Activated naive CD4-positive, alpha-beta T cell treated with anti-CD3 and anti-CD28 coated beads, Interleukin-2, amount 10 ng/mL, durations not matched to agents 7 days and 5 days (primary cell): ENCODE measurements around the gene PHF2.

Experiments used
- CTCF ChIA-PET: fragments of 350-600 bp; sonication (Branson Sonifier 250); formaldehyde crosslinking; loops from one replicate; lab custom pipeline; 2021; ENCODE audit warnings: antibody characterized with exemption; lab: Charles Lee
- DNase-seq: peaks from one replicate; pipeline ENCODE4 v3.0.0-alpha.2; 2020
- H3K27ac Mint-ChIP-seq: one replicate; pipeline ENCODE4 v1.8.0; 2021; ENCODE audit warnings: mild to moderate bottlenecking, moderate library complexity, mixed read lengths
- H3K27me3 Mint-ChIP-seq: one replicate; pipeline ENCODE4 v1.8.0; 2021; ENCODE audit warnings: mild to moderate bottlenecking, mixed read lengths
- H3K36me3 Mint-ChIP-seq: one replicate; pipeline ENCODE4 v1.8.0; 2021; ENCODE audit warnings: mixed read lengths
- H3K4me1 Mint-ChIP-seq: one replicate; pipeline ENCODE4 v1.8.0; 2021; ENCODE audit warnings: mixed read lengths
- H3K4me3 Mint-ChIP-seq: one replicate; pipeline ENCODE4 v1.8.0; 2021; ENCODE audit warnings: mild to moderate bottlenecking, moderate library complexity, mixed read lengths
- H3K9me3 Mint-ChIP-seq: one replicate; pipeline ENCODE4 v1.8.0; 2021; ENCODE audit warnings: mixed read lengths

PHF2 gene

GRCh38 chr9:93574091-93574899 lies 2.1 kb upstream of the PHF2 start:
- CTCF ChIA-PET: interaction anchor here (1.4 kb wide), 1 partner anchor 8 kb away, joined by 3 read pairs; no protein-coding TSS in a partner anchor
- Mint-ChIP-seq H3K27ac (peak overlapping the region; percentile 14), H3K4me3 (peak overlapping the region; percentile 87), H3K27me3 (peaks cover 10% of the 10 kb centered on the region), H3K4me1 (peaks cover 33% of the 10 kb centered on the region), H3K36me3 (peaks cover 14% of the 10 kb centered on the region), H3K9me3 (peaks cover 11% of the 10 kb centered on the region)
- no peak for DNase-seq

- H3K36me3 Mint-ChIP-seq: peaks cover 16% of the 10 kb centered on the region
- peaks cover 10% of the 10 kb centered on the region for H3K27me3 Mint-ChIP-seq
- CTCF ChIA-PET: interaction anchor here (0.7 to 1.4 kb wide), 2 partner anchors 9 kb away, joined by 3 to 4 read pairs; no protein-coding TSS in a partner anchor
- peak overlapping the region; percentile 91 for H3K27ac Mint-ChIP-seq
- H3K9me3 Mint-ChIP-seq: peaks cover 11% of the 10 kb centered on the region
- DNase-seq: no peak
- peaks cover 32% of the 10 kb centered on the region for H3K4me1 Mint-ChIP-seq
- peak overlapping the region; percentile 87 for H3K4me3 Mint-ChIP-seq
Measured at GRCh38 chr9:93574900-93575795, 1.2 kb upstream of the PHF2 start.

GRCh38 chr9:93575796-93576257 lies 557 bp upstream of the PHF2 start:
- Mint-ChIP-seq H3K9me3 (peaks cover 5% of the 10 kb centered on the region), H3K4me1 (peaks cover 36% of the 10 kb centered on the region), H3K27ac (peak overlapping the region; percentile 91), H3K4me3 (peak overlapping the region; percentile 87), H3K27me3 (peaks cover 10% of the 10 kb centered on the region), H3K36me3 (peaks cover 9% of the 10 kb centered on the region)
- CTCF ChIA-PET: interaction anchor here (0.7 kb wide), 1 partner anchor 10 kb away, joined by 4 read pairs; no protein-coding TSS in a partner anchor
- DNase-seq: peak; percentile 72

- CTCF ChIA-PET: interaction anchor here (3.0 kb wide), 1 partner anchor 11 kb away, joined by 12 read pairs; no protein-coding TSS in a partner anchor
- peaks cover 38% of the 10 kb centered on the region for H3K4me1 Mint-ChIP-seq
- H3K4me3 Mint-ChIP-seq: peak overlapping the region; percentile 83
- no peaks in the 10 kb centered on the region for H3K9me3 Mint-ChIP-seq
- peaks cover 3% of the 10 kb centered on the region for H3K36me3 Mint-ChIP-seq
- H3K27ac Mint-ChIP-seq: peak overlapping the region; percentile 84
- DNase-seq: peak; percentile 52
- H3K27me3 Mint-ChIP-seq: peaks cover 10% of the 10 kb centered on the region
Measured at GRCh38 chr9:93577078-93577974, 942 bp downstream of the PHF2 start.

- peak overlapping the region; percentile 83 for H3K4me3 Mint-ChIP-seq
- H3K9me3 Mint-ChIP-seq: peaks cover 3% of the 10 kb centered on the region
- DNase-seq: no peak
- peaks cover 6% of the 10 kb centered on the region for H3K27me3 Mint-ChIP-seq
- CTCF ChIA-PET: interaction anchor here (3.0 kb wide), 1 partner anchor 11 kb away, joined by 12 read pairs; no protein-coding TSS in a partner anchor
- peak overlapping the region; percentile 84 for H3K27ac Mint-ChIP-seq
- H3K36me3 Mint-ChIP-seq: peaks cover 8% of the 10 kb centered on the region
- H3K4me1 Mint-ChIP-seq: peaks cover 42% of the 10 kb centered on the region
Measured at GRCh38 chr9:93577975-93578682, 1.7 kb downstream of the PHF2 start.

- peaks cover 44% of the 10 kb centered on the region for H3K4me1 Mint-ChIP-seq
- H3K9me3 Mint-ChIP-seq: peaks cover 5% of the 10 kb centered on the region
- peaks cover 10% of the 10 kb centered on the region for H3K36me3 Mint-ChIP-seq
- H3K27me3 Mint-ChIP-seq: peaks cover 3% of the 10 kb centered on the region
- no peak for DNase-seq
- H3K4me3 Mint-ChIP-seq: no peak overlapping the region
- CTCF ChIA-PET: interaction anchor here (0.6 to 3.0 kb wide), 2 partner anchors 12 to 580 kb away, joined by 5 to 12 read pairs; no protein-coding TSS in a partner anchor
- no peak overlapping the region for H3K27ac Mint-ChIP-seq
Measured at GRCh38 chr9:93578844-93579243, 2.5 kb downstream of the PHF2 start.

GRCh38 chr9:93579711-93580516 lies 3.5 kb downstream of the PHF2 start:
- H3K4me3 Mint-ChIP-seq: peak overlapping the region; percentile 19
- H3K36me3 Mint-ChIP-seq: peaks cover 18% of the 10 kb centered on the region
- H3K4me1 Mint-ChIP-seq: peaks cover 38% of the 10 kb centered on the region
- DNase-seq: no peak
- H3K27me3 Mint-ChIP-seq: peaks cover 3% of the 10 kb centered on the region
- CTCF ChIA-PET: interaction anchor here (1.2 to 3.0 kb wide), 2 partner anchors 13 kb away, joined by 4 to 12 read pairs; no protein-coding TSS in a partner anchor
- no peak overlapping the region for H3K27ac Mint-ChIP-seq
- H3K9me3 Mint-ChIP-seq: peaks cover 13% of the 10 kb centered on the region

GRCh38 chr9:93580654-93581380 lies 4.4 kb downstream of the PHF2 start:
- peaks cover 21% of the 10 kb centered on the region for H3K36me3 Mint-ChIP-seq
- peaks cover 3% of the 10 kb centered on the region for H3K27me3 Mint-ChIP-seq
- no peak overlapping the region for H3K27ac Mint-ChIP-seq
- no peak for DNase-seq
- H3K4me3 Mint-ChIP-seq: no peak overlapping the region
- H3K4me1 Mint-ChIP-seq: peaks cover 31% of the 10 kb centered on the region
- H3K9me3 Mint-ChIP-seq: peaks cover 16% of the 10 kb centered on the region
- CTCF ChIA-PET: interaction anchor here (1.2 kb wide), 1 partner anchor 14 kb away, joined by 4 read pairs; no protein-coding TSS in a partner anchor

- peaks cover 16% of the 10 kb centered on the region for H3K9me3 Mint-ChIP-seq
- CTCF ChIA-PET: no interaction called here
- no peak overlapping the region for H3K27ac Mint-ChIP-seq
- H3K27me3 Mint-ChIP-seq: peaks cover 3% of the 10 kb centered on the region
- DNase-seq: no peak
- H3K4me1 Mint-ChIP-seq: peaks cover 31% of the 10 kb centered on the region
- no peak overlapping the region for H3K4me3 Mint-ChIP-seq
- H3K36me3 Mint-ChIP-seq: peaks cover 21% of the 10 kb centered on the region
Measured at GRCh38 chr9:93582115-93582514, 5.7 kb downstream of the PHF2 start.

- Mint-ChIP-seq H3K4me1 (peaks cover 30% of the 10 kb centered on the region), H3K27ac (no peak overlapping the region), H3K27me3 (peaks cover 3% of the 10 kb centered on the region), H3K9me3 (peaks cover 16% of the 10 kb centered on the region), H3K36me3 (peaks cover 21% of the 10 kb centered on the region), H3K4me3 (no peak overlapping the region)
- CTCF ChIA-PET: no interaction called here
- no peak for DNase-seq
Measured at GRCh38 chr9:93582550-93582949, 6.2 kb downstream of the PHF2 start.

GRCh38 chr9:93585259-93585658 lies 8.9 kb downstream of the PHF2 start:
- CTCF ChIA-PET: no interaction called here
- Mint-ChIP-seq H3K27ac (no peak overlapping the region), H3K27me3 (no peaks in the 10 kb centered on the region), H3K9me3 (peaks cover 16% of the 10 kb centered on the region), H3K4me1 (peaks cover 26% of the 10 kb centered on the region), H3K4me3 (no peak overlapping the region), H3K36me3 (peaks cover 17% of the 10 kb centered on the region)
- no peak for DNase-seq
